HG03139 (cell line): ENCODE measurements around the gene SLC7A14.
A peak's percentile ranks its signal among the peaks of the same experiment; 100 is the strongest.

Experiments
- ATAC-seq: cut with Tn5 transposase; IDR thresholded peaks from one replicate; pipeline ENCODE4 v1.9.1; 2021; ENCODE audit not compliant: unreplicated experiment

SLC7A14 gene

GRCh38 chr3:170431054-170431453 lies 154.8 kb downstream of the SLC7A14 start:
- ATAC-seq, result no peak

GRCh38 chr3:170429050-170429449 lies 156.8 kb downstream of the SLC7A14 start:
- peak; percentile 60 for ATAC-seq

- ATAC-seq, result no peak
Observed at GRCh38 chr3:170428095-170428494, 157.8 kb downstream of the SLC7A14 start.

DNA sequence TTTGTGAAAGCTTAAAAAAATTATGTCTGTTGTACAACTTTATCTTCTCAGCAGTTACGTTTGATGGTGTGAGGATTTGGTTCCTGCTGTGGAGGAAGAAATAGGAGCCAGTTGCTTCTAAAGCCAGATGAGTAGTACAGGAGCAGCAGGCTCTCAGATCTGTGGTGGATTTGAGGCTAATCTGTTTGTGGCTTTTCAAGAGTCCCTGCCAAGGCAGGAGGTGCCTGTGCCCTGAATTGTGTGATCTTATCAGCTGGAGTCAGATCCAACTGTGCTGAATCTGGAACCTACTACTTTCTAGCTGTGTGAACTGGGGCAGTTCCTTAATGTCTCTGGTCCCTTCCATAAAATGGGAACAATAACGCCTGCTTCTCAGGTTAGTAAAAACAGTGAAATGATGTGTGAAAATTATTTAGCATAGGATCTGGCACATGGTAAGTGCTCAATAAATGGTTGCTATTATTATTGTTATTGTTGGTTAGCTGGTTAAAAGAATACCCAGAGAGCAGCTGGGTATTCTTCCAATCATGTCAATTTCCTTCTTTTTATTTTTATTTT lies 159.6 kb downstream of the SLC7A14 start:
- no peak for ATAC-seq

- no peak for ATAC-seq
Observed at GRCh38 chr3:170425491-170426239, 160.2 kb downstream of the SLC7A14 start.

DNA sequence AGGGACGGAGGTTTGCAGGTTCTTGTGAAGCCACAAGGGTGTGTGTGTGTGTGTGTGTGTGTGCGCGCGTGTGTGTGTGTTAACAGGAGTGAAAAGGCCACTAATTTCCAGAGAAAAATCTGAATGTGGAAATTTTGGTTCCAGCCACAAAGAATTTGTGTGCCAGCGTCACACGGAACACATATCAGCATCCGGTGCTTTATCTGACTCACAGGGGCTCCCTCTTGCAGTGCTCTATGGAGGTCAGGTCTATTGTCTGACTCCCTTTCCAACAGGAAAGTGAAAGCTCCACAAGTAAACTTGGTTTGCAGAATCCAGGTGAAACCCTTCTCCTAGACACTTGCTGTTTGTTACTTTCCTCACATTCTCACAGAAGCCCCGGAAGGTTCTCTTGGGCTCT lies 161.0 kb downstream of the SLC7A14 start:
- ATAC-seq, result no peak

- no peak for ATAC-seq
Observed at GRCh38 chr3:170423001-170423615, 162.8 kb downstream of the SLC7A14 start.

- ATAC-seq, result no peak
Observed at GRCh38 chr3:170421758-170422157, 164.1 kb downstream of the SLC7A14 start.

GRCh38 chr3:170421111-170421641 lies 164.7 kb downstream of the SLC7A14 start:
- ATAC-seq, result no peak

DNA sequence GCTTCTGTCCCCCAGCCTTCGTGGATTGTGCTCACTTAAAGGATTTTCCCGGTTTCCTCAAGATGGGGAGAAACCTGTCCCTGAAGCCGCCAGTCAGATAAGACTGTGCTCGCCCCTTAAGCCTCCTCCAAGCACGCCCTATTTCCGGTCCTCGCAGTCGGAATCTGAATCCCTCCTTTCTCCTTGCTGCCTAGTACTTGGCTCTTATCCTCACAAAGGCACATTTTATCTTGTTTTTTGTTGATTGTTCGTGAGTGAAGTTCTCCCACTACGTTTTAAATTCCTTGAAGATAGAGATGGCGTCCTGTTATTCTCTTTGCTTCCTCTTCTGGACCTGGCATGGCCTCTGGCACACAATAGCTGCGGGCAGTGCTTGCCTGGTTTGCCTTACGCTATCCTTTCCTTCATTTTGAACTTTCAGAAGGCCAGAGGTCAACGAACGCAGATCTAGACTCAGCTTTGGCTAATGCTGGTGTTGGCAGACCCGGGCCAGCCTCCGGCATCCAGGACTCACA lies 165.5 kb downstream of the SLC7A14 start:
- ATAC-seq, result no peak

DNA sequence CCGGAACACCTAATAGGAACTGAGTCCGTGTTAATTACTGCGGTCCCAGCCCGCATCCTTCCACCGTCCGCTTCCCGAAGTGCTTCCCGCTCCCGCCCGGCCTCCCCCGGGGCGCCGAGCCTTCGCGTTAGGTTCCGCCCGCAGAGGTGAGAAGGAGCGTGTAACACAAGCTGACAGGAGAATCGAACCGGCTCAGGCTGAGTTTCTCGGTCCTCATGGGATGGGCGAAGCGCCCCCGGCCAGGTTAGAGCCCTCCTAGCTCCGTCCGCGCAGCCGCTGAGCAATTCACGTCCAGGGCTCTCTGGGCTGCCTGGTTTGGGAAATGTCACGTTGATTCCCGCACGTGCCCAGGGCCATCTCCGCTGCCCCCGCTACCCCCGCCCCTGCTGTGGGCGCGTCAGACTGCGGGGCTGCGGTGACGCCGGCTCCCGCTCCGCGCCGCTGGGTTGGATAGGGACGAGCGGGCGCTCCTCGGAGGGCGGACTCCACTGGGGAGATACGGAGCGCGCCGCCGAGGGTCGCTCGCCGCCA lies 166.3 kb downstream of the SLC7A14 start:
- no peak for ATAC-seq

- ATAC-seq, result no peak
Observed at GRCh38 chr3:170418422-170419398, 167.2 kb downstream of the SLC7A14 start, which contains the start of gene CLDN11. CLDN11 (plus strand) TSS chr3:170418868; CDS start chr3:170419067, 199 bp downstream.

- no peak for ATAC-seq
Observed at GRCh38 chr3:170417090-170417489, 168.8 kb downstream of the SLC7A14 start.

- no peak for ATAC-seq
Observed at GRCh38 chr3:170414202-170414663, 171.6 kb downstream of the SLC7A14 start.

DNA sequence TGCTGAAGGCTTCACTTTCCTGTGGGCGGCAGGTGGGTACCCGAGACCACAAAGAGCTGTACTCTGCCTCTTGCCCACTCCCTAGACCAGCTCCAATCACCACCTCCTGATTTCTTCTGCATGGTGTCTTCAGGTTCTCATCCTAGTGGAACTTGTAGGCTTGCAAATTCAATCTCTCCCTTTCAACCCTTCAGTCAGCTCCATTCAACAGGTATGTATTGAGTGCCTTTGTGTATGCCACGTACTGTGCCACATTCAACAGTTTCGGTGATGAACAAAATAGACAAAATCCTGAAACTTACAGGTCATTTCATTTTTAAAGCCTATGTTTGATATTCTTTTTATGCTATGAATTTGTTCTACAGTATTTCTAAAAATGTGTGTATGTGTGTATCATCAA lies 172.6 kb downstream of the SLC7A14 start:
- no peak for ATAC-seq

GRCh38 chr3:170410428-170411029 lies 175.3 kb downstream of the SLC7A14 start:
- ATAC-seq, result no peak
